PFSK-1 (cell line): ENCODE data around the gene ALG6.

ENCODE experiments used
- FOXP2 ChIP-seq: optimal IDR thresholded peaks from 2 replicates; pipeline ENCODE3; 2011; ENCODE audit warnings: borderline replicate concordance, control low read depth, inconsistent platforms; ENCODE audit not compliant: insufficient read depth; ENCODE audit errors: extremely low read length, extremely low read depth
- POLR2AphosphoS5 ChIP-seq: IDR thresholded peaks from 2 replicates; pipeline ENCODE4 v1.6.1; 2012; ENCODE audit warnings: low read depth, mild to moderate bottlenecking, control low read depth, low read length, moderate library complexity
- REST ChIP-seq, 2 experiments: IDR thresholded peaks; 2 replicates each; pipeline versions ENCODE4 v1.6.1 to v1.8.0; 2011 to 2012; ENCODE audit warnings: low read depth in 2 of 2, low read length in 2 of 2, control low read depth in 1 of 2, inconsistent platforms in 1 of 2, mild to moderate bottlenecking in 1 of 2, moderate library complexity in 1 of 2; ENCODE audit not compliant: insufficient read depth in 1 of 2
- SIN3A ChIP-seq: IDR thresholded peaks from 2 replicates; pipeline ENCODE4 v1.6.1; 2012; ENCODE audit warnings: mild to moderate bottlenecking, low read length, moderate library complexity, borderline replicate concordance; ENCODE audit not compliant: insufficient read depth
- TAF1 ChIP-seq: IDR thresholded peaks from 2 replicates; pipeline ENCODE4 v1.6.1; 2012; ENCODE audit warnings: low read length, control low read depth, borderline replicate concordance; ENCODE audit not compliant: insufficient read depth

The ALG6 gene

GRCh38 chr1:63320022-63320721, 47.3 kb upstream of the ALG6 start:
- TF ChIP-seq POLR2AphosphoS5 (no peak), TAF1 (no peak), SIN3A (no peak), REST (IDR thresholded peaks at IDR 0.05; ENCODE audit: insufficient read depth in 1 of 2, low read depth in 2 of 2, low read length in 2 of 2) (no peak), FOXP2 (no peak)

- TF ChIP-seq FOXP2, result no peak
Measured at GRCh38 chr1:63321066-63321784, 46.2 kb upstream of the ALG6 start.

- no peak for TF ChIP-seq REST (IDR thresholded peaks at IDR 0.05; ENCODE audit: insufficient read depth in 1 of 2, low read depth in 2 of 2, low read length in 2 of 2)
- TF ChIP-seq FOXP2, result no peak
- no peak for TF ChIP-seq POLR2AphosphoS5
- TF ChIP-seq SIN3A, result no peak
- TF ChIP-seq TAF1, result no peak
Measured at GRCh38 chr1:63321785-63322113, 45.7 kb upstream of the ALG6 start.

- no peak for TF ChIP-seq TAF1
Measured at GRCh38 chr1:63322114-63322943, 45.1 kb upstream of the ALG6 start, which contains the start of gene FOXD3. FOXD3 (plus strand) TSS chr1:63322567; CDS start chr1:63323059, 492 bp downstream.

- TF ChIP-seq REST (IDR thresholded peaks at IDR 0.05; ENCODE audit: insufficient read depth in 1 of 2, low read depth in 2 of 2, low read length in 2 of 2) (no peak), SIN3A (no peak), FOXP2 (no peak), POLR2AphosphoS5 (no peak), TAF1 (no peak)
Measured at GRCh38 chr1:63322944-63323864, 44.2 kb upstream of the ALG6 start.
